KOPT-K1 (cell line): ENCODE data around the gene PPARG.
"Not testable (repeated sequence)": the region's sequence is repeated elsewhere in the genome, so short reads cannot be mapped to it uniquely, and the experiment has no call there.

Experiments
- H3K27ac ChIP-seq: fragments of 200-600 bp; sonication (generic); 2 replicates; pipeline ENCODE4 v1.5.1; 2016; ENCODE audit warnings: antibody characterized with exemption, mild to moderate bottlenecking, low read depth, low read length; ENCODE audit not compliant: poor library complexity, severe bottlenecking
- H3K36me3 ChIP-seq: fragments of 200-600 bp; sonication (generic); 2 replicates; pipeline ENCODE4 v1.5.1; 2017; ENCODE audit warnings: antibody characterized with exemption, mild to moderate bottlenecking, low read length, moderate library complexity; ENCODE audit not compliant: insufficient read depth
- H3K9me3 ChIP-seq: fragments of 200-600 bp; sonication (generic); 2 replicates; pipeline ENCODE4 v1.5.1; 2017; ENCODE audit warnings: antibody characterized with exemption, low read length, mild to moderate bottlenecking; ENCODE audit not compliant: insufficient read depth, poor library complexity, severe bottlenecking

The PPARG gene

GRCh38 chr3:12462159-12462947, 173.5 kb downstream of the PPARG start:
- Histone ChIP-seq H3K27ac (no peak overlapping the region), H3K9me3 (no peaks in the 10 kb centered on the region), H3K36me3 (no peaks in the 10 kb centered on the region)

DNA sequence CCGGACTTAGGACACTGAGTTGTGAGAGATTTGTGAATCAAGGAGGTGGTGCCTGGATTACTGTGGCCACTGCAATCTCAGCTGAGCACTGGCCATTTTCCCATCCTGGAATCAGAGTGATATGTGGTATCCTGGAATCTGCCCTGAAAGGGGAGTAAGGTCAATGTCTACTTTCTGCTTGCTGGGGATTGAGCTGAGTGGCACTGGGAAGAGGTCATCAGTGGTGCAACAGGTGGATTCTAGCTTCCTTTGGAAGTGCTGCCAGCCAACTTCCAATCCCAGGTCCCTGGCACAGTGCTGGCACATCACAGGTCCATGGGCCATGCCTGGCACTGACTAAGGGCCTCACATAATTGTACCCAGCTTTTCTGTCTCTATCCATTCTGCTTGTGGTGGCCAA, 174.8 kb downstream of the PPARG start:
- H3K36me3 ChIP-seq: no peaks in the 10 kb centered on the region
- no peak overlapping the region for H3K27ac ChIP-seq
- H3K9me3 ChIP-seq: no peaks in the 10 kb centered on the region

DNA sequence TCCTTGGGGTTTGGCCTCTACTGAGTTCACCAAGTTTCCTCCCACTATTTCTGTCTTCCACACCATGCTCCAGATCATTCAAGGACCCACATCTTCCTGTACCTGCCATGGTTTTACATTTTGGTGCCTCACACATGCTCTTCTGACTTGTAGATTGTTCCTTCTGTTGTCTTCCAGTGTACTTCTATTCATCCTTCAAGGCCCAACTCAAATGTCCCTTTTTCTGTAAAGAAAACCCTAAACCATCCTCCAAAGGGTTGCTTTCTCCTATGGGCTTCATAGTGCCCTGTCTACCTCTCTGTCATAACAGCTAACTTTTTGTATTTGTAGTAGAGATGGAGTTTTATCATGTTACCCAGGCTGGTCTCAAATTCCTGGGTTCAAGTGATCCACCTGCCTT, 175.3 kb downstream of the PPARG start:
- Histone ChIP-seq H3K36me3 (no peaks in the 10 kb centered on the region), H3K27ac (no peak overlapping the region), H3K9me3 (no peaks in the 10 kb centered on the region)

DNA sequence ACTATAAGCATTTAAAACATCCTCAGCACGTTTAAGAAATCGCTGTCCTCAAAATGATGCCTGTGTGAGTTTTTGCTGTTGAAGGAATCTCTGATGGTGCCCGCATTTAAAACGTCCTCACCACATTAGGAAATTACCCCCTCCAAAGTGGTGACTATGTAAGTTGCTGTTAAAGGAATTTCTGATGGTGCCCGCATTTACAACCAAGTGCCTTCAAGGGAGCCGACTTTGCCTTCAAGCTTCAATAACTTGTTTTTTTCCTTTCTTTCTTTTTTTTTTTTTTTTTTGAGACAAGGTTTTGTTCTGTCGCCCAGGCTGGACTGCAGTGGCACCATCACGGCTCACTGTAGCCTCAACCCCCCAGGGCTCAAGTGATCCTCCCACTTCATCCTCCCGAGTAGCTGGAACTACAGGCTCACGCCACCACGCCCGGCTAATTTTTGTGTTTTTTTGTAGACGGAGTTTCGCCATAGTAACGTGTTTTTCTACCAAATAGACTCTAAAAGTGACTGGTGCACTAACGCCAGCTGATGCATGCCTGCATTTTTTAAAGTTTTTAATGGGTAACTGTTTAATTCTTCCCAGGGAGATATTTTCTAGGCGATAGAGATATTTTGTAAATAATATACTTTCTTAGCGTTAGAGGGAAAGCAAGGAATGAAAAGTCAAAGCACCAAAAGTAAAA, 176.4 kb downstream of the PPARG start:
- H3K36me3 ChIP-seq: no peaks in the 10 kb centered on the region
- no peaks in the 10 kb centered on the region for H3K9me3 ChIP-seq
- H3K27ac ChIP-seq: no peak overlapping the region

DNA sequence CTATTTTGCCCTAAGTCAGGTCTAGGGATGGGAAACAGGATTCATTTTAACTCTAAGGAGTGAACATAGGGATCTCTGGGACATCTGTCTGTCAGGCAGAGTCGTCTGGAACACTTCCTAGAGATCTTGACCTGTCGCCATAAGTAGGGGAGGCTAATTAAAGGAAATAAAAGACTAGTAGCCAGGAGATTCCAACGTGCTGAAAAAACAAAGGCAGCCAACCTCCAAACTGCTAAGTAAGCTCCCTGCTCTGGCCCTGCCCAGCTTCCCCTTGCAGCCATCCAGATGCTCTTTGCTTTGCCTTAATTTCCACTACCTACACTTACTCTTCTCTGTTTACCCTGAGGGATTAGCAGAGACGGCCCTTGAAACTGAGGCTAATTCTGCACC, 177.0 kb downstream of the PPARG start:
- Histone ChIP-seq H3K27ac (no peak overlapping the region), H3K9me3 (no peaks in the 10 kb centered on the region), H3K36me3 (no peaks in the 10 kb centered on the region)

- Histone ChIP-seq H3K36me3 (no peaks in the 10 kb centered on the region), H3K27ac (no peak overlapping the region), H3K9me3 (no peaks in the 10 kb centered on the region)
Observed at GRCh38 chr3:12467746-12468145, 178.9 kb downstream of the PPARG start.

DNA sequence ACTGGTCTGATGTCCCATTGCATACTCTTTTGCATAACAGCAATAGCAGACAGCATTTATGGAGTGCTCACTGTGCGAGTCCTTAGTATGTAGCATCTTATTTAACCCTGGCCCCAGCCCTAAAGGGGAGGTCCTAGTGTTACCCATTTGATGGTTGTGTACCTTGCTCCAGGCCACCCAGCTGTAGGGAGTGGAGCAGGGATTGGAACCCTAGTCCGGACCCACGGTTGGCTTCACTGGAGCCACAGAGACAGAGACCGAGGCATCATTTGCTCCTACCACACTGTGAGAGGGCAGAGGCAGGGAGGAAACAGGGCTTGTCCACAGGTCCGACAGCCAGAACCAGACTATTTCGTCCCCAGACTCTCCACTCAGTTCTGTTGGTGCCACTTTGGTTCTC, 179.4 kb downstream of the PPARG start:
- Histone ChIP-seq H3K9me3 (no peaks in the 10 kb centered on the region), H3K27ac (no peak overlapping the region), H3K36me3 (no peaks in the 10 kb centered on the region)

DNA sequence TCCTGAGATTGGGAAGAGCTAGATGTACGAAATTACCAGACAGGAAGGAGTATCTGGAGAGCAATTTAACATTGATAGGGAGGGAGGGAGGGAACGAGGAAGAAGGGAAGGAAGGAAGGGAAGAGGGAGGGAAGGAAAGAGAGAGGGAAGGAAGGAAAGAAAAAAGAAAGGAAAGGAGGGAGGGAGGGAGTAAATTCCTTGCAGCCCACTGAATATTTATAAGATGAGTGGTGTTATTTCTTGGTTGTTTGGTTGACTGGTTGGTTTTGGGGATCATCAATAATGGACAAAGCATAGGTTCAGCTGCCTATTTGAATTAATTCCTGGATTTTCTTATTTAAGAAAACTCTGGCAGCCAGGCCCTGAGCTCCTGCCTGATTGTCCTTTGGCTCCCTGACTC, 179.9 kb downstream of the PPARG start:
- H3K9me3 ChIP-seq: no peaks in the 10 kb centered on the region
- no peak overlapping the region for H3K27ac ChIP-seq
- H3K36me3 ChIP-seq: no peaks in the 10 kb centered on the region

DNA sequence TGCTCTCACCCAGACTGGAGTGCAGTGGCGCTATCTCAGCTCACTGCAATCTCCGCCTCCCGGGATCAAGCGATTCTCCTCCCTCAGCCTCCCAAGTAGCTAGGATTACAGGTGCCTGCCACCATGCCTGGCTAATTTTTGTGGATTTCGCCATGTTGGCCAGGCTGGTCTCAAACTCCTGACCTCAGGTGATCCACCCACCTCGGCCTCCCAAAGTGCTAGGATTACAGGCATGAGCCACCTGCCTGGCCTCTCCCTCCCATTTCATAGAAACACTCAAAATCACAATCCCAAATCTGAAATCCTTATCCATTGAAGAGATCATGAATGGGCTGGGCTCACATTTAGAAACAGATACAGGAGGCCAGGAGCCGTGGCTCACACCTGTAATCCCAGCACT, 180.4 kb downstream of the PPARG start:
- H3K27ac ChIP-seq, H3K9me3 ChIP-seq, H3K36me3 ChIP-seq: not testable (repeated sequence)

DNA sequence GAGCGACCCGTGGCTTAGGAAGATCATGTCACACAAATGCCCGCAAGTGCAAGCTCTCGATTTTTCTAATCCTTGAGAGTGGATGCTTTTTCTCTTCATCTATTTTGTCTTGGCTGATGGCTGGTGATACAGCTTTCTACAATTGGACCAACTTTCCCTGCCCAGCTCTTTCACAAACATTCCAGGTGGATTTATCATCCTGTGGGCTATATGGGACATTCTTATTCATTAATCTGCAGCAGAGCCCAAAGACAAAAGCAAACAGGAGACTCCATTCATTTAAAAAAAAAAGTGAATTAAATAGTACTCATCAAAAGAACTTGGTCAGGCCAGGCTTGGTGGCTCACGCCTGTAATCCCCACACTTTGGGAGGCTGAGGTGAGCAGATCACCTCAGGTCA, 181.2 kb downstream of the PPARG start:
- no peak overlapping the region for H3K27ac ChIP-seq
- no peaks in the 10 kb centered on the region for H3K36me3 ChIP-seq
- H3K9me3 ChIP-seq: no peaks in the 10 kb centered on the region

- Histone ChIP-seq H3K9me3 (no peaks in the 10 kb centered on the region), H3K36me3 (no peaks in the 10 kb centered on the region), H3K27ac (no peak overlapping the region)
Observed at GRCh38 chr3:12470680-12471079, 181.8 kb downstream of the PPARG start.

DNA sequence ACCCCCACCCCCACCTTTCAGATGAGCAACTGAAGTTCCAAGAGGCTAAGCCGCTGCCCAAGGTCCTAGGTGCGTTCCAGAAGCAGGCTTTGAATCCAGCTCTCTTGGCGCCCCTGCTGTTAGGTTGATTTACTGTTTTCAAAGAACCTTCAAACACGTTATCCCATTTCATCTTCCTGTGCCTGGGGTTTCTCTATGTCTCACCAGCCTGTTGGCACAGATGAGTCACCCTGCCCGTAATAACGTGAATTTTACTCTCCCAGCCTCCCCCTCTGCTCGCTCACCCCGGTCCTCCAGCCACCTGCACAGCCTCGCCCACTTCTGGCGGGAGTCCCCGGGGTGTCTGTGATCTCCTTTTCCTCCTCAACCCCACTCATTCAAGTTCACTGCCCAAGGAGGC, 182.4 kb downstream of the PPARG start:
- Histone ChIP-seq H3K36me3 (no peaks in the 10 kb centered on the region), H3K9me3 (no peaks in the 10 kb centered on the region), H3K27ac (no peak overlapping the region)

GRCh38 chr3:12472000-12472610, 183.2 kb downstream of the PPARG start:
- no peaks in the 10 kb centered on the region for H3K36me3 ChIP-seq
- H3K9me3 ChIP-seq: no peaks in the 10 kb centered on the region
- H3K27ac ChIP-seq: no peak overlapping the region

GRCh38 chr3:12472796-12473195, 183.9 kb downstream of the PPARG start:
- Histone ChIP-seq H3K9me3 (no peaks in the 10 kb centered on the region), H3K36me3 (no peaks in the 10 kb centered on the region), H3K27ac (no peak overlapping the region)

- H3K36me3 ChIP-seq: no peaks in the 10 kb centered on the region
- no peaks in the 10 kb centered on the region for H3K9me3 ChIP-seq
- H3K27ac ChIP-seq: no peak overlapping the region
Observed at GRCh38 chr3:12473511-12473910, 184.6 kb downstream of the PPARG start.
